ENCODE data around the gene TGFA.

Gene TGFA

GRCh38 chr2:70460333-70460732 lies 93.3 kb downstream of the TGFA start:
- no peak for DNase-seq

GRCh38 chr2:70458661-70459060 lies 95.0 kb downstream of the TGFA start:
- no peak for DNase-seq

- DNase-seq: no peak
These were observed 96.8 kb downstream of the TGFA start for GRCh38 chr2:70456585-70457495.

- no peak for DNase-seq
These were observed 98.6 kb downstream of the TGFA start for GRCh38 chr2:70454936-70455544.

- no peak for DNase-seq
These were observed 102.9 kb downstream of the TGFA start for GRCh38 chr2:70450641-70451250.

- no peak for DNase-seq
These were observed 105.6 kb downstream of the TGFA start for GRCh38 chr2:70448041-70448440.

- no peak for DNase-seq
These were observed 109.9 kb downstream of the TGFA start for GRCh38 chr2:70443726-70444125.

- DNase-seq: no peak
These were observed 110.6 kb downstream of the TGFA start for GRCh38 chr2:70443078-70443465.

GRCh38 chr2:70442301-70443077 lies 111.1 kb downstream of the TGFA start:
- DNase-seq: no peak

- peak; percentile 8 for DNase-seq
These were observed 113.0 kb downstream of the TGFA start for GRCh38 chr2:70440621-70441020.

- DNase-seq: no peak
These were observed 118.5 kb downstream of the TGFA start for GRCh38 chr2:70435138-70435537.

GRCh38 chr2:70433315-70433714 lies 120.3 kb downstream of the TGFA start:
- no peak for DNase-seq

GRCh38 chr2:70431716-70432347 lies 121.8 kb downstream of the TGFA start:
- no peak for DNase-seq

- DNase-seq: no peak
These were observed 127.3 kb downstream of the TGFA start for GRCh38 chr2:70426341-70426740.

- no peak for DNase-seq
These were observed 127.8 kb downstream of the TGFA start for GRCh38 chr2:70425682-70426301.

- no peak for DNase-seq
These were observed 132.9 kb downstream of the TGFA start for GRCh38 chr2:70420740-70421139.

GRCh38 chr2:70420143-70420542 lies 133.5 kb downstream of the TGFA start:
- no peak for DNase-seq

- DNase-seq: no peak
These were observed 135.1 kb downstream of the TGFA start for GRCh38 chr2:70418514-70418913.

- no peak for DNase-seq
These were observed 136.6 kb downstream of the TGFA start for GRCh38 chr2:70417011-70417410.

- DNase-seq: no peak
These were observed 141.1 kb downstream of the TGFA start for GRCh38 chr2:70412294-70413070.

GRCh38 chr2:70411483-70412125 lies 142.0 kb downstream of the TGFA start:
- no peak for DNase-seq
